ENCODE measurements around the gene ACTL6B.

Gene ACTL6B

GRCh38 chr7:100640517-100641440 lies 15.5 kb downstream of the ACTL6B start:
- no peaks in the 10 kb centered on the region for H3K9me3 ChIP-seq (ENCODE audit: insufficient read depth, low read depth, low read length)

GRCh38 chr7:100639995-100640516 lies 16.2 kb downstream of the ACTL6B start:
- H3K9ac ChIP-seq (ENCODE audit: low read depth, low read length) = no peak overlapping the region
- WGBS = 78% methylated on average over 17 of the region's 17 CpGs
- no peaks in the 10 kb centered on the region for H3K27me3 ChIP-seq (ENCODE audit: insufficient read depth, low read length)
- no peak overlapping the region for H3K27ac ChIP-seq (ENCODE audit: low read depth, low read length)
- no peak overlapping the region for H3K4me3 ChIP-seq (ENCODE audit: low read length)
- no peaks in the 10 kb centered on the region for H3K9me3 ChIP-seq (ENCODE audit: insufficient read depth, low read depth, low read length)
- no peaks in the 10 kb centered on the region for H3K4me1 ChIP-seq (ENCODE audit: insufficient read depth, low read length)
- no peaks in the 10 kb centered on the region for H3K36me3 ChIP-seq (ENCODE audit: insufficient read depth, low read length)

More at GRCh38 chr7:100640517-100641440, 15.5 kb downstream of the ACTL6B start:
- Histone ChIP-seq H3K4me3 (ENCODE audit: low read length) (no peak overlapping the region), H3K27ac (ENCODE audit: low read depth, low read length) (no peak overlapping the region), H3K4me1 (ENCODE audit: insufficient read depth, low read length) (no peaks in the 10 kb centered on the region), H3K9ac (ENCODE audit: low read depth, low read length) (no peak overlapping the region), H3K27me3 (ENCODE audit: insufficient read depth, low read length) (no peaks in the 10 kb centered on the region), H3K36me3 (ENCODE audit: insufficient read depth, low read length) (no peaks in the 10 kb centered on the region)
- 90% methylated on average over 23 of the region's 24 CpGs for WGBS

GRCh38 chr7:100632951-100633717 lies 23.1 kb downstream of the ACTL6B start:
- Histone ChIP-seq H3K4me3 (ENCODE audit: low read length) (peak overlapping the region; percentile 63), H3K9ac (ENCODE audit: low read depth, low read length) (peak overlapping the region; percentile 37; the same call in 1 of the 2 replicates), H3K27ac (ENCODE audit: low read depth, low read length) (no peak overlapping the region), H3K36me3 (ENCODE audit: insufficient read depth, low read length) (no peaks in the 10 kb centered on the region), H3K27me3 (ENCODE audit: insufficient read depth, low read length) (peaks cover 25% of the 10 kb centered on the region), H3K4me1 (ENCODE audit: insufficient read depth, low read length) (no peaks in the 10 kb centered on the region), H3K9me3 (ENCODE audit: insufficient read depth, low read depth, low read length) (no peaks in the 10 kb centered on the region)
- WGBS = 2% methylated on average over 72 of the region's 72 CpGs

GRCh38 chr7:100630066-100630465 lies 26.2 kb downstream of the ACTL6B start:
- Histone ChIP-seq H3K27ac (ENCODE audit: low read depth, low read length) (no peak overlapping the region), H3K27me3 (ENCODE audit: insufficient read depth, low read length) (peaks cover 39% of the 10 kb centered on the region), H3K9me3 (ENCODE audit: insufficient read depth, low read depth, low read length) (no peaks in the 10 kb centered on the region), H3K4me3 (ENCODE audit: low read length) (no peak overlapping the region), H3K36me3 (ENCODE audit: insufficient read depth, low read length) (no peaks in the 10 kb centered on the region), H3K4me1 (ENCODE audit: insufficient read depth, low read length) (no peaks in the 10 kb centered on the region), H3K9ac (ENCODE audit: low read depth, low read length) (no peak overlapping the region)
- 80% methylated on average over 4 of the region's 4 CpGs for WGBS

- Histone ChIP-seq H3K9me3 (ENCODE audit: insufficient read depth, low read depth, low read length) (no peaks in the 10 kb centered on the region), H3K27ac (ENCODE audit: low read depth, low read length) (no peak overlapping the region), H3K36me3 (ENCODE audit: insufficient read depth, low read length) (no peaks in the 10 kb centered on the region), H3K9ac (ENCODE audit: low read depth, low read length) (no peak overlapping the region), H3K4me3 (ENCODE audit: low read length) (no peak overlapping the region), H3K27me3 (ENCODE audit: insufficient read depth, low read length) (peaks cover 39% of the 10 kb centered on the region), H3K4me1 (ENCODE audit: insufficient read depth, low read length) (no peaks in the 10 kb centered on the region)
- 60% methylated on average over 11 of the region's 11 CpGs for WGBS
Measured at GRCh38 chr7:100629117-100629716, 27.0 kb downstream of the ACTL6B start.

- Histone ChIP-seq H3K9me3 (ENCODE audit: insufficient read depth, low read depth, low read length) (no peaks in the 10 kb centered on the region), H3K4me3 (ENCODE audit: low read length) (peak overlapping the region; percentile 39; the same call in 1 of the 2 replicates), H3K27ac (ENCODE audit: low read depth, low read length) (no peak overlapping the region), H3K4me1 (ENCODE audit: insufficient read depth, low read length) (no peaks in the 10 kb centered on the region), H3K27me3 (ENCODE audit: insufficient read depth, low read length) (peaks cover 23% of the 10 kb centered on the region), H3K9ac (ENCODE audit: low read depth, low read length) (no peak overlapping the region), H3K36me3 (ENCODE audit: insufficient read depth, low read length) (no peaks in the 10 kb centered on the region)
- 92% methylated on average over 21 of the region's 21 CpGs for WGBS
Measured at GRCh38 chr7:100627238-100627549, 29.1 kb downstream of the ACTL6B start.

GRCh38 chr7:100626530-100627237 lies 29.6 kb downstream of the ACTL6B start:
- peak overlapping the region; percentile 56; the same call in 1 of the 2 replicates for H3K9ac ChIP-seq (ENCODE audit: low read depth, low read length)
- no peaks in the 10 kb centered on the region for H3K4me1 ChIP-seq (ENCODE audit: insufficient read depth, low read length)
- no peak overlapping the region for H3K27ac ChIP-seq (ENCODE audit: low read depth, low read length)
- H3K27me3 ChIP-seq (ENCODE audit: insufficient read depth, low read length) = peaks cover 18% of the 10 kb centered on the region
- H3K36me3 ChIP-seq (ENCODE audit: insufficient read depth, low read length) = no peaks in the 10 kb centered on the region
- peak overlapping the region; percentile 39 for H3K4me3 ChIP-seq (ENCODE audit: low read length)
- H3K9me3 ChIP-seq (ENCODE audit: insufficient read depth, low read depth, low read length) = no peaks in the 10 kb centered on the region
- WGBS = 6% methylated on average over 37 of the region's 37 CpGs

GRCh38 chr7:100626055-100626454 lies 30.2 kb downstream of the ACTL6B start:
- peaks cover 14% of the 10 kb centered on the region for H3K27me3 ChIP-seq (ENCODE audit: insufficient read depth, low read length)
- H3K27ac ChIP-seq (ENCODE audit: low read depth, low read length) = no peak overlapping the region
- WGBS = 18% methylated on average over 3 of the region's 3 CpGs
- H3K9me3 ChIP-seq (ENCODE audit: insufficient read depth, low read depth, low read length) = no peaks in the 10 kb centered on the region
- peak overlapping the region; percentile 39 for H3K4me3 ChIP-seq (ENCODE audit: low read length)
- H3K36me3 ChIP-seq (ENCODE audit: insufficient read depth, low read length) = no peaks in the 10 kb centered on the region
- H3K9ac ChIP-seq (ENCODE audit: low read depth, low read length) = no peak overlapping the region
- H3K4me1 ChIP-seq (ENCODE audit: insufficient read depth, low read length) = no peaks in the 10 kb centered on the region

GRCh38 chr7:100623951-100624824 lies 32.1 kb downstream of the ACTL6B start:
- H3K36me3 ChIP-seq (ENCODE audit: insufficient read depth, low read length) = no peaks in the 10 kb centered on the region
- no peaks in the 10 kb centered on the region for H3K4me1 ChIP-seq (ENCODE audit: insufficient read depth, low read length)
- peaks cover 14% of the 10 kb centered on the region for H3K27me3 ChIP-seq (ENCODE audit: insufficient read depth, low read length)
- WGBS = 90% methylated on average over 15 of the region's 15 CpGs
- H3K9me3 ChIP-seq (ENCODE audit: insufficient read depth, low read depth, low read length) = no peaks in the 10 kb centered on the region
- H3K4me3 ChIP-seq (ENCODE audit: low read length) = no peak overlapping the region
- no peak overlapping the region for H3K9ac ChIP-seq (ENCODE audit: low read depth, low read length)
- H3K27ac ChIP-seq (ENCODE audit: low read depth, low read length) = no peak overlapping the region

GRCh38 chr7:100621554-100621953 lies 34.7 kb downstream of the ACTL6B start:
- peaks cover 10% of the 10 kb centered on the region for H3K27me3 ChIP-seq (ENCODE audit: insufficient read depth, low read length)
- H3K9me3 ChIP-seq (ENCODE audit: insufficient read depth, low read depth, low read length) = no peaks in the 10 kb centered on the region
- H3K36me3 ChIP-seq (ENCODE audit: insufficient read depth, low read length) = no peaks in the 10 kb centered on the region
- WGBS = 85% methylated on average over 8 of the region's 8 CpGs
- no peak overlapping the region for H3K27ac ChIP-seq (ENCODE audit: low read depth, low read length)
- no peak overlapping the region for H3K4me3 ChIP-seq (ENCODE audit: low read length)
- no peaks in the 10 kb centered on the region for H3K4me1 ChIP-seq (ENCODE audit: insufficient read depth, low read length)
- H3K9ac ChIP-seq (ENCODE audit: low read depth, low read length) = no peak overlapping the region
